Lower leg skin (tissue), 3 donors: ENCODE data around the gene SCN2A.

Experiments used
- POLR2A ChIP-seq, 2 donors: fragments of 450-650 bp; IDR thresholded peaks; one replicate each; pipeline ENCODE4 v1.6.1; 2016 to 2017; ENCODE audit warnings: antibody characterized with exemption in 2 of 2, mild to moderate bottlenecking in 1 of 2, moderate library complexity in 1 of 2
- TF ChIP-seq, protein P1 (sequence below), 3 donors: fragments of 450-650 bp; IDR thresholded peaks; one replicate each; pipeline ENCODE4 v1.5.1; 2016; ENCODE audit warnings: antibody characterized with exemption in 3 of 3, mild to moderate bottlenecking in 3 of 3, moderate library complexity in 2 of 3

- TF ChIP-seq, protein P1, sequence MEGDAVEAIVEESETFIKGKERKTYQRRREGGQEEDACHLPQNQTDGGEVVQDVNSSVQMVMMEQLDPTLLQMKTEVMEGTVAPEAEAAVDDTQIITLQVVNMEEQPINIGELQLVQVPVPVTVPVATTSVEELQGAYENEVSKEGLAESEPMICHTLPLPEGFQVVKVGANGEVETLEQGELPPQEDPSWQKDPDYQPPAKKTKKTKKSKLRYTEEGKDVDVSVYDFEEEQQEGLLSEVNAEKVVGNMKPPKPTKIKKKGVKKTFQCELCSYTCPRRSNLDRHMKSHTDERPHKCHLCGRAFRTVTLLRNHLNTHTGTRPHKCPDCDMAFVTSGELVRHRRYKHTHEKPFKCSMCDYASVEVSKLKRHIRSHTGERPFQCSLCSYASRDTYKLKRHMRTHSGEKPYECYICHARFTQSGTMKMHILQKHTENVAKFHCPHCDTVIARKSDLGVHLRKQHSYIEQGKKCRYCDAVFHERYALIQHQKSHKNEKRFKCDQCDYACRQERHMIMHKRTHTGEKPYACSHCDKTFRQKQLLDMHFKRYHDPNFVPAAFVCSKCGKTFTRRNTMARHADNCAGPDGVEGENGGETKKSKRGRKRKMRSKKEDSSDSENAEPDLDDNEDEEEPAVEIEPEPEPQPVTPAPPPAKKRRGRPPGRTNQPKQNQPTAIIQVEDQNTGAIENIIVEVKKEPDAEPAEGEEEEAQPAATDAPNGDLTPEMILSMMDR (IDR thresholded peaks at IDR 0.05): no peak
- no peak for TF ChIP-seq POLR2A (IDR thresholded peaks at IDR 0.05)
Observed at GRCh38 chr2:165408186-165408585, 169.0 kb downstream of the SCN2A start.
